Large intestine (tissue), 3 donors: ENCODE results near the gene TBX20. TPM values are rescaled to one million over a fixed set of nuclear protein-coding genes. Genes with fewer than 3 reads are reported as not detected.
"Not testable (repeated sequence)": the region's sequence is repeated elsewhere in the genome, so short reads cannot be mapped to it uniquely, and the experiment has no call there.

ENCODE experiments used
- DNase-seq, 2 donors: peaks; one replicate each; pipeline versions ENCODE4 v3.0.0 to v3.0.0-alpha.2; 2013
- H3K27ac ChIP-seq: one replicate; pipeline ENCODE4 v1.5.1; 2013; ENCODE audit warnings: low read length
- H3K27me3 ChIP-seq: 2 replicates; pipeline ENCODE4 v1.6.1; 2013; ENCODE audit warnings: low read length; ENCODE audit not compliant: control insufficient read depth, insufficient read depth
- H3K36me3 ChIP-seq: 2 replicates; pipeline ENCODE4 v1.6.1; 2013; ENCODE audit warnings: low read length; ENCODE audit not compliant: control insufficient read depth, insufficient read depth
- H3K4me1 ChIP-seq: one replicate; pipeline ENCODE4 v1.6.1; 2013; ENCODE audit warnings: low read length; ENCODE audit not compliant: control insufficient read depth, insufficient read depth
- H3K4me3 ChIP-seq: one replicate; pipeline ENCODE4 v1.5.1; 2013; ENCODE audit warnings: low read length
- H3K9me3 ChIP-seq: one replicate; pipeline ENCODE4 v1.6.1; 2013; ENCODE audit warnings: mild to moderate bottlenecking, low read depth, low read length, moderate library complexity; ENCODE audit not compliant: control insufficient read depth
- WGBS: methylation state at CpG from one replicate; pipeline ENCODE4 v1.1.5; 2013; ENCODE audit warnings: low lambda C conversion rate; ENCODE audit not compliant: insufficient coverage; 5-methylcytosine and 5-hydroxymethylcytosine counted together
- polyA plus RNA-seq: library from polyadenylated mRNA; unstranded; fragments of 120-200 nt; gene quantifications from one replicate; pipeline ENCODE4 v1.2.1, GENCODE V29; 2013

The TBX20 gene
- polyA plus RNA-seq, 1 donor: not detected

DNA sequence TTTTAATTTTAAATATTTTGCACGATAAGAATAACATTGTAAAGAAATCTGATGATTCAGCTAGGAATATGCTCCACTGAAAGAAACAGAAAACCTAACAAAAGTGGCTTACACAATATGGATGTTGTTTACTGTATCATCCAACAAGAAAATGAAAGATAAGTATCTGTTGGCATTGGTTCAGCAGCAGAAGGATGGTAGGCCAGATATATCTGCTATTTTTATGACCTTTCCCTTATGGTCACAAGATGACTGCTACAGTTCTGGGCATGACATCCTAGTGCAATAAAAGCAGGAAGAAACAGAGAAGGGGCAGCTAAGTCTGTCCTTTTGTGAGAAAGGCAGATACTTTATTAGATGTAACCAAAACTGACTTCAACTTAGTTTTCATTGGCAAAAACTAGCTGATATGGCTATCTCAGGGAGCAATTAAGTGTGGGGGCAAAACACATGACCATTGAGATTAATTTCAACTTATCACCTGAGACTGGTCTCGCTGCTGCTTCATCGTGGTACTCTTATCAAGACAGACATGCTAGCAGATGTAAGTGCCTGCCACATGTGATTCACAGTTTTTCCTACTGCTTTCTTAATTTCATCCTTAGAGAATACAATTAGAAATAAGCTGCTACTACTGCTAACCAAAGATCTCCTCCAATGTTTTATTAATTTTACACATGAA is 92.7 kb downstream of the TBX20 start:
- not testable (repeated sequence) for H3K4me1 ChIP-seq, DNase-seq, H3K36me3 ChIP-seq, H3K9me3 ChIP-seq, H3K4me3 ChIP-seq, H3K27me3 ChIP-seq, H3K27ac ChIP-seq
- WGBS: 100% methylated on average over 1 of the region's 3 CpGs

Other genes with a start within 250 kb of the TBX20 start
- 11.3 TPM for gene DPY19L1, start 216.6 kb downstream of the TBX20 start, polyA plus RNA-seq